ENCODE results near the gene COX5B.

DNA sequence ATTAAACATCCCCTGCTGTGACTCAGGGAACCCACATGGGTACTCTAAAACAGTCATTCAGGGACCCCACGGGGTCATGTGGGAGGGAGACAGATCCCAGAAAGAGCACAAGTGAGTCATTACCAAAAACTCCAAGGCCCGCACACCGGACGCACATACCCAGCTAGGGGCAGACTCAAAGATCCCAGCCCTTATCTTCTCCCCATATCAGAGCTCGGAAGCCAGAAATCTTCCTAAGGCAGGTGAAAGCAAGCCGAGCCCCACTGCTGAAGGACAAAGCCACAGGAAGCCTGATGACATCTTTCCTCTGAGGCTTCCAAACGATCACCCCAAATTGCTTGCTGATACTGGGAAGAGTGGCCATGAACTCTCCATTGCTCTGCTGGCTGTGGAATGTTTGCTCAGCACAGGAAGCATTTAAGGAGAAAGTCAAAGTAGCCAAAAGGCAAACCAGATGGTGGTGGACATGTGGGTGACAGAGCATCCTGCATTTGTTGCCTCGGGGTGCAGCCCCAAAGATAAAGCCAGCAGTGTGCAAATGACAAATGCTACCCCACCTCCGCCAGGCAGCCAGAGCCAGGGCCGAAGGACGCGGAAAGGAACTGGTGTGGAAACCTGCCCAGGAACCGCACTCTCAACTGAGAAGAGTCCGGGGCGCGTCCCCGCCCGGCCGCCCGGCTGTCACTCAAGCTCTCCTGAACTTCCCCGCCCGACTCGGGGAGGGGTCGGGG, 17.2 kb downstream of the COX5B start:
- TF ChIP-seq, protein P1, sequence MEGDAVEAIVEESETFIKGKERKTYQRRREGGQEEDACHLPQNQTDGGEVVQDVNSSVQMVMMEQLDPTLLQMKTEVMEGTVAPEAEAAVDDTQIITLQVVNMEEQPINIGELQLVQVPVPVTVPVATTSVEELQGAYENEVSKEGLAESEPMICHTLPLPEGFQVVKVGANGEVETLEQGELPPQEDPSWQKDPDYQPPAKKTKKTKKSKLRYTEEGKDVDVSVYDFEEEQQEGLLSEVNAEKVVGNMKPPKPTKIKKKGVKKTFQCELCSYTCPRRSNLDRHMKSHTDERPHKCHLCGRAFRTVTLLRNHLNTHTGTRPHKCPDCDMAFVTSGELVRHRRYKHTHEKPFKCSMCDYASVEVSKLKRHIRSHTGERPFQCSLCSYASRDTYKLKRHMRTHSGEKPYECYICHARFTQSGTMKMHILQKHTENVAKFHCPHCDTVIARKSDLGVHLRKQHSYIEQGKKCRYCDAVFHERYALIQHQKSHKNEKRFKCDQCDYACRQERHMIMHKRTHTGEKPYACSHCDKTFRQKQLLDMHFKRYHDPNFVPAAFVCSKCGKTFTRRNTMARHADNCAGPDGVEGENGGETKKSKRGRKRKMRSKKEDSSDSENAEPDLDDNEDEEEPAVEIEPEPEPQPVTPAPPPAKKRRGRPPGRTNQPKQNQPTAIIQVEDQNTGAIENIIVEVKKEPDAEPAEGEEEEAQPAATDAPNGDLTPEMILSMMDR (IDR thresholded peaks at IDR 0.05 in 2 of 3, conservative IDR thresholded peaks at IDR 0.05 in 1 of 3; ENCODE audit: control insufficient read depth in 2 of 3, extremely low read depth in 1 of 3, insufficient read depth in 1 of 3, low read depth in 3 of 3, low read length in 3 of 3) = no peak
- TF ChIP-seq EZH2 (IDR thresholded peaks at IDR 0.05; ENCODE audit: borderline replicate concordance, control insufficient read depth, low read depth, low read length) (no peak), YY1 (IDR thresholded peaks at IDR 0.05; ENCODE audit: low read depth, low read length) (no peak), JUND (IDR thresholded peaks at IDR 0.05; ENCODE audit: low read depth, low read length) (no peak), ZZZ3 (IDR thresholded peaks at IDR 0.05; ENCODE audit: control insufficient read depth, insufficient read length, low read depth) (no peak), BHLHE40 (IDR thresholded peaks at IDR 0.05; ENCODE audit: borderline replicate concordance in 1 of 2, low read depth in 2 of 2, low read length in 1 of 2) (peak; percentile 17 to 26; a peak in 1 of 4 replicates), CEBPB (IDR thresholded peaks at IDR 0.05; ENCODE audit: borderline replicate concordance in 1 of 2, low read depth in 2 of 2, low read length in 2 of 2) (no peak), SP1 (IDR thresholded peaks at IDR 0.05; ENCODE audit: low read depth, low read length) (no peak)
- TF ChIP-seq, protein P2, sequence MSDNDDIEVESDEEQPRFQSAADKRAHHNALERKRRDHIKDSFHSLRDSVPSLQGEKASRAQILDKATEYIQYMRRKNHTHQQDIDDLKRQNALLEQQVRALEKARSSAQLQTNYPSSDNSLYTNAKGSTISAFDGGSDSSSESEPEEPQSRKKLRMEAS (IDR thresholded peaks at IDR 0.05; ENCODE audit: low read depth, low read length) = peak; percentile 17; the same call in 1 of the 2 replicates
- TF ChIP-seq, protein P3, sequence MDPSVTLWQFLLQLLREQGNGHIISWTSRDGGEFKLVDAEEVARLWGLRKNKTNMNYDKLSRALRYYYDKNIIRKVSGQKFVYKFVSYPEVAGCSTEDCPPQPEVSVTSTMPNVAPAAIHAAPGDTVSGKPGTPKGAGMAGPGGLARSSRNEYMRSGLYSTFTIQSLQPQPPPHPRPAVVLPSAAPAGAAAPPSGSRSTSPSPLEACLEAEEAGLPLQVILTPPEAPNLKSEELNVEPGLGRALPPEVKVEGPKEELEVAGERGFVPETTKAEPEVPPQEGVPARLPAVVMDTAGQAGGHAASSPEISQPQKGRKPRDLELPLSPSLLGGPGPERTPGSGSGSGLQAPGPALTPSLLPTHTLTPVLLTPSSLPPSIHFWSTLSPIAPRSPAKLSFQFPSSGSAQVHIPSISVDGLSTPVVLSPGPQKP (IDR thresholded peaks at IDR 0.05; ENCODE audit: low read depth, low read length) = no peak
- TF ChIP-seq, protein P4, sequence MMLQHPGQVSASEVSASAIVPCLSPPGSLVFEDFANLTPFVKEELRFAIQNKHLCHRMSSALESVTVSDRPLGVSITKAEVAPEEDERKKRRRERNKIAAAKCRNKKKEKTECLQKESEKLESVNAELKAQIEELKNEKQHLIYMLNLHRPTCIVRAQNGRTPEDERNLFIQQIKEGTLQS (IDR thresholded peaks at IDR 0.05; ENCODE audit: borderline replicate concordance, extremely low read depth, low read depth, low read length) = no peak
- TF ChIP-seq, protein P5, sequence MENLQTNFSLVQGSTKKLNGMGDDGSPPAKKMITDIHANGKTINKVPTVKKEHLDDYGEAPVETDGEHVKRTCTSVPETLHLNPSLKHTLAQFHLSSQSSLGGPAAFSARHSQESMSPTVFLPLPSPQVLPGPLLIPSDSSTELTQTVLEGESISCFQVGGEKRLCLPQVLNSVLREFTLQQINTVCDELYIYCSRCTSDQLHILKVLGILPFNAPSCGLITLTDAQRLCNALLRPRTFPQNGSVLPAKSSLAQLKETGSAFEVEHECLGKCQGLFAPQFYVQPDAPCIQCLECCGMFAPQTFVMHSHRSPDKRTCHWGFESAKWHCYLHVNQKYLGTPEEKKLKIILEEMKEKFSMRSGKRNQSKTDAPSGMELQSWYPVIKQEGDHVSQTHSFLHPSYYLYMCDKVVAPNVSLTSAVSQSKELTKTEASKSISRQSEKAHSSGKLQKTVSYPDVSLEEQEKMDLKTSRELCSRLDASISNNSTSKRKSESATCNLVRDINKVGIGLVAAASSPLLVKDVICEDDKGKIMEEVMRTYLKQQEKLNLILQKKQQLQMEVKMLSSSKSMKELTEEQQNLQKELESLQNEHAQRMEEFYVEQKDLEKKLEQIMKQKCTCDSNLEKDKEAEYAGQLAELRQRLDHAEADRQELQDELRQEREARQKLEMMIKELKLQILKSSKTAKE (IDR thresholded peaks at IDR 0.05; ENCODE audit: low read depth, poor library complexity, severe bottlenecking) = no peak
- TF ChIP-seq, protein P6, sequence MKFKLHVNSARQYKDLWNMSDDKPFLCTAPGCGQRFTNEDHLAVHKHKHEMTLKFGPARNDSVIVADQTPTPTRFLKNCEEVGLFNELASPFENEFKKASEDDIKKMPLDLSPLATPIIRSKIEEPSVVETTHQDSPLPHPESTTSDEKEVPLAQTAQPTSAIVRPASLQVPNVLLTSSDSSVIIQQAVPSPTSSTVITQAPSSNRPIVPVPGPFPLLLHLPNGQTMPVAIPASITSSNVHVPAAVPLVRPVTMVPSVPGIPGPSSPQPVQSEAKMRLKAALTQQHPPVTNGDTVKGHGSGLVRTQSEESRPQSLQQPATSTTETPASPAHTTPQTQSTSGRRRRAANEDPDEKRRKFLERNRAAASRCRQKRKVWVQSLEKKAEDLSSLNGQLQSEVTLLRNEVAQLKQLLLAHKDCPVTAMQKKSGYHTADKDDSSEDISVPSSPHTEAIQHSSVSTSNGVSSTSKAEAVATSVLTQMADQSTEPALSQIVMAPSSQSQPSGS (IDR thresholded peaks at IDR 0.05; ENCODE audit: low read length) = peak; percentile 65; the same call in 1 of the 2 replicates
